ENCODE data around the gene ACOT2. TPM values are rescaled to one million over a fixed set of nuclear protein-coding genes. Genes with fewer than 3 reads are reported as not detected.
A peak's percentile ranks its signal among the peaks of the same experiment; 100 is the strongest.
"Not testable (repeated sequence)": the region's sequence is repeated elsewhere in the genome, so short reads cannot be mapped to it uniquely, and the experiment has no call there.

Gene ACOT2
- total and polyA plus RNA-seq, 2 donors from 2014 or later: 29.4 to 128 TPM

GRCh38 chr14:73567358-73567757 lies 1.7 kb upstream of the ACOT2 start:
- no peaks in the 10 kb centered on the region for H3K36me3 ChIP-seq (ENCODE audit: control insufficient read depth in 2 of 3, insufficient read depth in 3 of 3, low read length in 3 of 3)
- H3K9me3 ChIP-seq (ENCODE audit: control insufficient read depth in 2 of 3, insufficient read depth in 1 of 3, low read length in 3 of 3): peaks cover 0 to 6% (median 0%) of the 10 kb centered on the region in 3 donors
- H3K4me1 ChIP-seq (ENCODE audit: control insufficient read depth in 2 of 3, insufficient read depth in 2 of 3, low read depth in 1 of 3, low read length in 3 of 3): peaks cover 0 to 14% (median 11%) of the 10 kb centered on the region in 3 donors
- H3K9ac ChIP-seq (ENCODE audit: low read length in 3 of 3): peak overlapping the region in 1 of 3 donors; percentile 99
- peak overlapping the region; percentile 8 to 90 (median 55) for H3K4me3 ChIP-seq (ENCODE audit: low read length in 3 of 3)
- DNase-seq: no peak
- H3K27me3 ChIP-seq (ENCODE audit: control insufficient read depth, insufficient read depth, low read length): no peaks in the 10 kb centered on the region
- intact Hi-C loops (cut with DNase I): no loop called here
- no peak for FAIRE-seq
- H3K27ac ChIP-seq (ENCODE audit: low read depth in 2 of 2, low read length in 2 of 2): peak overlapping the region in 1 of 2 donors; percentile 80
- TF ChIP-seq CTCF (IDR thresholded peaks at IDR 0.05; ENCODE audit: borderline replicate concordance, extremely low read depth, insufficient read depth): no peak

- TF ChIP-seq CTCF (IDR thresholded peaks at IDR 0.05; ENCODE audit: borderline replicate concordance, extremely low read depth, insufficient read depth): no peak
- DNase-seq (peak in 3 of 5 donors; percentile 31 to 50 (median 43)), FAIRE-seq (no peak)
- Histone ChIP-seq H3K27ac (ENCODE audit: low read depth in 2 of 2, low read length in 2 of 2) (peak overlapping the region; percentile 80 to 95), H3K9me3 (ENCODE audit: control insufficient read depth in 2 of 3, insufficient read depth in 1 of 3, low read length in 3 of 3) (no peaks in the 10 kb centered on the region), H3K27me3 (ENCODE audit: control insufficient read depth, insufficient read depth, low read length) (no peaks in the 10 kb centered on the region), H3K9ac (ENCODE audit: low read length in 3 of 3) (peak overlapping the region in 2 of 3 donors; percentile 2 to 99), H3K4me1 (ENCODE audit: control insufficient read depth in 2 of 3, insufficient read depth in 2 of 3, low read depth in 1 of 3, low read length in 3 of 3) (peaks cover 0 to 14% (median 11%) of the 10 kb centered on the region in 3 donors), H3K4me3 (ENCODE audit: low read length in 3 of 3) (peak overlapping the region; percentile 55 to 90 (median 79)), H3K36me3 (ENCODE audit: control insufficient read depth in 2 of 3, insufficient read depth in 3 of 3, low read length in 3 of 3) (no peaks in the 10 kb centered on the region)
- intact Hi-C loops (cut with DNase I): no loop called here
Observed at GRCh38 chr14:73567951-73568885, 795 bp upstream of the ACOT2 start.

GRCh38 chr14:73568886-73569184 lies 178 bp upstream of the ACOT2 start:
- FAIRE-seq; DNase-seq; H3K9me3 ChIP-seq (ENCODE audit: control insufficient read depth in 2 of 3, insufficient read depth in 1 of 3, low read length in 3 of 3); H3K27me3 ChIP-seq (ENCODE audit: control insufficient read depth, insufficient read depth, low read length); intact Hi-C loops (cut with DNase I); H3K36me3 ChIP-seq (ENCODE audit: control insufficient read depth in 2 of 3, insufficient read depth in 3 of 3, low read length in 3 of 3): not testable (repeated sequence)
- peak overlapping the region; percentile 55 to 90 (median 79) for H3K4me3 ChIP-seq (ENCODE audit: low read length in 3 of 3)
- H3K27ac ChIP-seq (ENCODE audit: low read depth in 2 of 2, low read length in 2 of 2): peak overlapping the region; percentile 80 to 95
- peaks cover 0 to 14% (median 11%) of the 10 kb centered on the region in 3 donors for H3K4me1 ChIP-seq (ENCODE audit: control insufficient read depth in 2 of 3, insufficient read depth in 2 of 3, low read depth in 1 of 3, low read length in 3 of 3)
- peak overlapping the region; percentile 2 to 99 (median 71) for H3K9ac ChIP-seq (ENCODE audit: low read length in 3 of 3)

GRCh38 chr14:73570913-73571312 lies 1.9 kb downstream of the ACOT2 start:
- H3K9me3 ChIP-seq (ENCODE audit: control insufficient read depth in 2 of 3, insufficient read depth in 1 of 3, low read length in 3 of 3); FAIRE-seq; intact Hi-C loops (cut with DNase I); H3K27ac ChIP-seq (ENCODE audit: low read depth in 2 of 2, low read length in 2 of 2); H3K27me3 ChIP-seq (ENCODE audit: control insufficient read depth, insufficient read depth, low read length); H3K4me3 ChIP-seq (ENCODE audit: low read length in 3 of 3); H3K36me3 ChIP-seq (ENCODE audit: control insufficient read depth in 2 of 3, insufficient read depth in 3 of 3, low read length in 3 of 3); H3K9ac ChIP-seq (ENCODE audit: low read length in 3 of 3): not testable (repeated sequence)
- peak; percentile 44 for TF ChIP-seq CTCF (IDR thresholded peaks at IDR 0.05; ENCODE audit: borderline replicate concordance, extremely low read depth, insufficient read depth)
- peaks cover 0 to 14% (median 11%) of the 10 kb centered on the region in 3 donors for H3K4me1 ChIP-seq (ENCODE audit: control insufficient read depth in 2 of 3, insufficient read depth in 2 of 3, low read depth in 1 of 3, low read length in 3 of 3)
- DNase-seq: peak in 4 of 5 donors; percentile 26 to 74 (median 38)

- FAIRE-seq; H3K4me3 ChIP-seq (ENCODE audit: low read length in 3 of 3); H3K9ac ChIP-seq (ENCODE audit: low read length in 3 of 3); H3K36me3 ChIP-seq (ENCODE audit: control insufficient read depth in 2 of 3, insufficient read depth in 3 of 3, low read length in 3 of 3); H3K9me3 ChIP-seq (ENCODE audit: control insufficient read depth in 2 of 3, insufficient read depth in 1 of 3, low read length in 3 of 3); H3K27ac ChIP-seq (ENCODE audit: low read depth in 2 of 2, low read length in 2 of 2); H3K4me1 ChIP-seq (ENCODE audit: control insufficient read depth in 2 of 3, insufficient read depth in 2 of 3, low read depth in 1 of 3, low read length in 3 of 3); intact Hi-C loops (cut with DNase I); H3K27me3 ChIP-seq (ENCODE audit: control insufficient read depth, insufficient read depth, low read length): not testable (repeated sequence)
- peak in 1 of 5 donors; percentile 43 for DNase-seq
Observed at GRCh38 chr14:73573034-73573433, 4.0 kb downstream of the ACOT2 start.

GRCh38 chr14:73573740-73574139 lies 4.7 kb downstream of the ACOT2 start:
- H3K27me3 ChIP-seq (ENCODE audit: control insufficient read depth, insufficient read depth, low read length); H3K4me3 ChIP-seq (ENCODE audit: low read length in 3 of 3); H3K9ac ChIP-seq (ENCODE audit: low read length in 3 of 3); FAIRE-seq; DNase-seq; H3K9me3 ChIP-seq (ENCODE audit: control insufficient read depth in 2 of 3, insufficient read depth in 1 of 3, low read length in 3 of 3); H3K27ac ChIP-seq (ENCODE audit: low read depth in 2 of 2, low read length in 2 of 2); H3K36me3 ChIP-seq (ENCODE audit: control insufficient read depth in 2 of 3, insufficient read depth in 3 of 3, low read length in 3 of 3); H3K4me1 ChIP-seq (ENCODE audit: control insufficient read depth in 2 of 3, insufficient read depth in 2 of 3, low read depth in 1 of 3, low read length in 3 of 3); intact Hi-C loops (cut with DNase I): not testable (repeated sequence)
